Epithelial cell of prostate (primary cell): Measurements from ENCODE around the gene USP11.
A peak's percentile ranks its signal among the peaks of the same experiment; 100 is the strongest.

Source experiments
- DNase-seq: peaks from one replicate; pipeline ENCODE4 v3.0.0-alpha.2; 2011; ENCODE audit warnings: low read depth, low spot score
- H3K27ac ChIP-seq: fragments of 450-650 bp; 2 replicates; pipeline ENCODE4 v1.5.1; 2017; ENCODE audit warnings: mild to moderate bottlenecking

Gene USP11

GRCh38 chrX:47232803-47233332 lies at the start of gene USP11:
Gene USP11, plus strand, starts transcription at chrX:47233009. Its CDS starts 35 bp downstream, at chrX:47233044.
- H3K27ac ChIP-seq, result peak within 1 kb of the TSS; percentile 85
- DNase-seq, result no peak

GRCh38 chrX:47184486-47184885 lies 48.3 kb upstream of the USP11 start:
- H3K27ac ChIP-seq, result no peak overlapping the region
- DNase-seq, result no peak

- H3K27ac ChIP-seq, result no peak overlapping the region
- no peak for DNase-seq
Measured at GRCh38 chrX:47185241-47185640, 47.6 kb upstream of the USP11 start.

GRCh38 chrX:47186096-47186740 lies 46.6 kb upstream of the USP11 start:
- DNase-seq, result no peak
- H3K27ac ChIP-seq, result no peak overlapping the region

- no peak overlapping the region for H3K27ac ChIP-seq
- no peak for DNase-seq
Measured at GRCh38 chrX:47187106-47187677, 45.6 kb upstream of the USP11 start.

DNA sequence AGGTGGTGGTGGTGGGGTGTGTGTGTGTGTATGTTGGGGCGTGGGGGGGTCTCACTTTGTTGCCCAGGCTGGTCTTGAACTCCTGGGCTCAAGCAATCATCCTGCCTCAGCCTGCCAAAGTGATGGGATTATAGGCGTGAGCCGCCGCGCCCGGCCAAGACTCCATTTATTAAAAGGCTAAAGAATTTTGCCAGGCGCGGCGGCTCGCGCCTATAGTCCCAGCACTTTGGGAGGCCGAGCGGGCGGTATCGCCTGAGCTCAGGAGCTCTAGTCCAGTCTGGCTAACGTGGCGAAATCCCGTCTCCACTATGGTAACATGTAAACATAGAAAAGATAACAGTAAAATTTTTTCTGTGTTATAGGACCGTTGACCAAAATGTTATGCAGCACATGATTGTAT lies 42.9 kb upstream of the USP11 start:
- H3K27ac ChIP-seq, result no peak overlapping the region
- no peak for DNase-seq

DNA sequence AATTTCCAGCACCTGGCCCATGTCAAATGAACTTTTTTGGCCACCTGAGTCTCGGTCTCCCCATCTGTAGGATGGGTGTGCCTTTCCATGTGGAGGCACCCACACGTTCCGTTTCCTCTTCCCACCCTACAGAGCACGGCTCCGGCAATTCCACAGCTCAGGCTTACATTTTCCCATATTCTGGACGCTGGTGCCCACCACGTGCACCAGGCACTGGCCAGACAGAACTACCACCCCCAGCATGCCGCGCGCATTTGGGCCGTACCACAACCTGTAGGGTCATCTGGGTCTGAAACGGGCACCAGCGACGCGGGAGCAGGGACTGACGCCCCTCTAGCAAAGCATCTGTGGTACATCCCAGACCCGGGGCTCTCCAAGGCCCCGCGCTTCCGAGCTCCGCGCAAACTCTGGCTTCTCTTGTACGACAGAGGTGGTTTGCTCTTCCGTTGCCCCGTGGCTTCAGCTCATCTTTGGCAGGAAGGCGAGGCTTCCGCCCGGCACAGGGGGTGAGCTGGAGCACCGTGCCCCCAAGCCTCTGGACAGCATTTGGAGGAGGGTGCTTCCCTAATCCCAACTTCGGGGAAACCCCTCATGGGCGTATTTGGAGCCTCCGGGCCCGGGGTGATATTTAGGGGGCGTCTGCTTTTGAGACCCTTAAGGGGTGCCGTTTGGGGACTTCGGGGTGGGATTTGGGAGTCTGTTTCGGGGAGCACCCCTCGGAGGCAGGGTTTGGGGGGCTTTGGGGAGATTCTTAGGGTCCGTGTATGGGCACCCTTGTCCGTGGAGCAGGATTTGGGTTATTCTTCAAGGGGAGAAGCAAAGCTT lies 42.2 kb upstream of the USP11 start:
- H3K27ac ChIP-seq, result peak overlapping the region; percentile 69
- DNase-seq, result peak; percentile 56

- H3K27ac ChIP-seq, result peak overlapping the region; percentile 69
- DNase-seq, result no peak
Measured at GRCh38 chrX:47191331-47191730, 41.5 kb upstream of the USP11 start.

GRCh38 chrX:47191806-47192401 lies 40.9 kb upstream of the USP11 start:
- peak overlapping the region; percentile 69 for H3K27ac ChIP-seq
- DNase-seq, result no peak

GRCh38 chrX:47193475-47194193 lies 39.2 kb upstream of the USP11 start, which contains the start of gene UBA1:
Gene UBA1, plus strand, starts transcription at chrX:47193829. Its CDS starts 4,974 bp downstream, at chrX:47198803.
- peak; percentile 66 for DNase-seq
- H3K27ac ChIP-seq, result peak within 1 kb of the TSS; percentile 75

DNA sequence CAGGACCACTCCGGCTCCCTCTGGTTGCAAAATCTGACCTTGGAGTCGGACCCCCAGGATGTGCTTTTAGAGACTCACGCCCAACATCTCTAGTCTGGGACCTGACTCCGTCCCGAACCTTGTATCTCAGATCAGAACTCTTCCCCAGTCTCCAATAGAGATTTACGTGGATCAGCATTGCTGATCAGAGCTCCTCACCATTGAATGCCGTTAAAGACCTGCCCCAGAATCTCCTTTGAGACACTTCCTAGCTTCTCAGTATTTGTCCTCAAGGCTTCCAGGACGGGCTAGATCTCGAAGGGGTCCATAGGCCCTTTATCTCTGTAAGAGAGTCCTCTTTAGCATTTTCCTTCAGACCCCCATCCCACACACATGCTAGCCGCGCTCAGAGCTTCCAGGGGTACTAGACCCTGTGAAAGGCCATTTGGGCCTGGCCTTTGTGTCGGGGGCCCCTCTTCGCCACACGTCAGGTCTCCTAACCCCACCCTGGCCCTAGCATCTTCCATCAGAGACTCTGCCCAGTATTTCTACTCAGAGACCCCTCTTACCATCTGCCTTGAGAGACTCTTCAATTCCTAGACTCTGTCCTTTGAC lies 38.5 kb upstream of the USP11 start:
- DNase-seq, result no peak
- peak overlapping the region; percentile 75 for H3K27ac ChIP-seq

DNA sequence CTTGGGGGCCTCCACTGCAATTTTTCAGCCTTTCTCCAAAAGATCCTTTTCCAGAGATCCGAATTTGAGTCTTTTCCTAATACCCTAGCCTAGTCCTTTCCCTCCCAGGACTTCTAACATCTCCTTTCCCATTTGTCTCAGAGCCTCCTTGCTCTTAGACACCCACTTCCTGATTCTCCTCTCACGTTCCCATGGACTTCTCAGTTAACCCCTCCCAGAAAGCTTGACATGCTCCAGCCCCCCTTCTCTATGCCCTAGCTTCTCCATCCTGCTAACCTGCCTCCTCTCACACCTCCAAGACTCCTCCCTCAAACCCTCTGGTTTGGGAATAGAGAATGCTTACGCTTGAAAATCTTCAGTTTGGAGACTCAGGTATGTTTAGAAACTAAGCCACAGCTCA lies 36.7 kb upstream of the USP11 start:
- no peak for DNase-seq
- H3K27ac ChIP-seq, result peak overlapping the region; percentile 43

GRCh38 chrX:47197526-47197925 lies 35.3 kb upstream of the USP11 start:
- no peak for DNase-seq
- H3K27ac ChIP-seq, result peak overlapping the region; percentile 43

DNA sequence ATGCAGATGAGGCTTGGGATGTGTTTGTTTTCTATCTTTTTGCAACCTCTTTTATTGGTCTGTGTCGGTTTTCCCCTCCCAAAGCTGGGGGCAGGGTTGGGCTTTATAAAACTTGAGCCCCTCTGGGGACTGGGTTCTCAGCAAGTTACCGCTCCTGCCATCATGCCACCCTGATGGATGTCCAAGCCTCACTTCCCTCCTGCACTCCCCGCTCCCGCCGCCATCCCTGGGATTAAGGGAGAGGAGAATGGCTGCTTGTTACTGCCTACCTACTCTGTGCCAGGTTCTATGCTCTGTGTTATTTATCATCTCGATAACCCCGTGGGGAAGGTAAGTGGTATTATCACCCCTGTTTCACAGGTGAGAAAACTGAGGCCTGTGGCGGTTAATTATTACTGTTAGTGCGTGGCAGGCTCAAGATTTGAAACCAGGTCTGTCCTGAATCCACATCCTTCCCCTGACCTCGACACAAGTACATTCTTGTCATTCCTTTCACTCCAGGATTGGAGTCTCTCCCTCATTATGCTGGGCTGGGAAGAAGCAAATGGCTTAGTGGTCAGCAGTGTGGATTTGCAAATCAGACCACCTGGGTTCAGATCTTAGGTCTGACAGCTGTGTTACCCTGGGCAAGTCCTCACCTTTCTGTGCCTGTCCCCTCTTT lies 34.7 kb upstream of the USP11 start:
- no peak for DNase-seq
- H3K27ac ChIP-seq, result peak overlapping the region; percentile 43

- no peak for DNase-seq
- H3K27ac ChIP-seq, result peak overlapping the region; percentile 43
Measured at GRCh38 chrX:47198687-47199080, 34.1 kb upstream of the USP11 start.

GRCh38 chrX:47199286-47199685 lies 33.5 kb upstream of the USP11 start:
- no peak for DNase-seq
- peak overlapping the region; percentile 43 for H3K27ac ChIP-seq

- peak overlapping the region; percentile 43 for H3K27ac ChIP-seq
- no peak for DNase-seq
Measured at GRCh38 chrX:47200385-47201150, 32.2 kb upstream of the USP11 start.

GRCh38 chrX:47201345-47201944 lies 31.4 kb upstream of the USP11 start:
- H3K27ac ChIP-seq, result peak overlapping the region; percentile 43
- DNase-seq, result no peak
